Activated CD4-positive, alpha-beta T cell treated with anti-CD3 and anti-CD28 coated beads for 1 hour (primary cell): ENCODE data around the gene KCNIP3.
"Not testable (repeated sequence)": the region's sequence is repeated elsewhere in the genome, so short reads cannot be mapped to it uniquely, and the experiment has no call there.

Experiments used
- DNase-seq: peaks from one replicate; pipeline ENCODE4 v3.0.0-alpha.2; 2020

The KCNIP3 gene

GRCh38 chr2:95427196-95427867, 130.2 kb downstream of the KCNIP3 start:
- not testable (repeated sequence) for DNase-seq

GRCh38 chr2:95429748-95430467, 132.8 kb downstream of the KCNIP3 start:
- not testable (repeated sequence) for DNase-seq

- not testable (repeated sequence) for DNase-seq
These were observed 136.2 kb downstream of the KCNIP3 start for GRCh38 chr2:95433373-95433772.

- DNase-seq: not testable (repeated sequence)
These were observed 136.8 kb downstream of the KCNIP3 start for GRCh38 chr2:95433973-95434372.

GRCh38 chr2:95434507-95435076, 137.4 kb downstream of the KCNIP3 start:
- DNase-seq: not testable (repeated sequence)

GRCh38 chr2:95435162-95435871, 138.2 kb downstream of the KCNIP3 start:
- not testable (repeated sequence) for DNase-seq
